ENCODE results near the gene BSCL2. TPM values are rescaled to one million over a fixed set of nuclear protein-coding genes. Genes with fewer than 3 reads are reported as not detected.
A peak's percentile ranks its signal among the peaks of the same experiment; 100 is the strongest.

The BSCL2 gene
- total and polyA plus RNA-seq, 7 donors: 18.0 to 72.3 (median 46.8) TPM

DNA sequence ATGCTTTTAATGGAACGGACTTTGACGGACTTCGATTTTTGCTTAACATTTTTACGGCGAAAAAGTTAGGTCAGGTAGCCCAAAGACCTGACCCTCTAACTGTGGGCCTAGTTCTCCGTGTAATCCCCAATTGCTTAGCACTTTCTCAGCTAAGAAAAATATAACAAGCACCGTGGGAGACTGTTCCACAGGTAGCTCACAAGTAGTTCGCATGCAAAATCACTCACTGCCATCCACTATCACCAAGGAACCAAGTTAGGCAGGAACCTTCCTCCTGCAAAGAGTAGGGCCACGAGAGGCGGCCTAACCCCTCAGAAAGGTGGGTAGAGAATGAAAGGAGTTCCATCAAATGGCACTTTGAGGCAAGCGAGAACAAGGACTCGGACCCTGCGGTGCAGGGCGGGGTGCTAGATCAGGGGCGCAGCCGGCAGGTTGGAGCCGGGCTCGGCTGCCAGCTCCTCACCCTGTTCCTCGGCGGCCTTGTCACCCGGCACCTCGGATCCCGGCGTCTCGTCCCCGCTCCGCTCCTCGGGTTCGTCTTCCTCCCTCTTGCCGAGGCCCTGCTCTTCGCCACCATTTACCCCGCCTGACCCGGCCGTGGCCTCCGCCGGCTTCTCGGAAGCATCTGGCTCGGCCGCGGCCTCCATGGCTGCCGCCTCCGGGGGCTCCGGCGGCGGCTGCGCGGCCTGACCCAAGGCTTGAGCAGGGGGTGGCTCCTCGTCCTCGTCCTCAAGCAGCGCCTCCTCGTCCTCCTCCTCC, 19.1 kb upstream of the BSCL2 start:
- Histone ChIP-seq H3K9me3 (no peaks in the 10 kb centered on the region), H3K4me3 (peak overlapping the region; percentile 84 to 98 (median 94)), H3K4me1 (peaks cover 0 to 61% (median 55%) of the 10 kb centered on the region in 4 donors), H3K27me3 (no peaks in the 10 kb centered on the region), H3K27ac (peak overlapping the region; percentile 96 to 97 (median 96)), H3K36me3 (peaks cover 23 to 30% (median 26%) of the 10 kb centered on the region in 4 donors)
- intact Hi-C loops (cut with DNase I): loop anchor here (5.0 kb wide), 3 partner anchors 46 to 106 kb away; partner anchors contain the start of genes B3GAT3, STX5, TAF6L and TEX54
- DNase-seq: peak; percentile 73
- TF ChIP-seq POLR2AphosphoS5 (IDR thresholded peaks at IDR 0.05): no peak
- TF ChIP-seq EP300 (IDR thresholded peaks at IDR 0.05): no peak
- TF ChIP-seq POLR2A (IDR thresholded peaks at IDR 0.05): no peak
- TF ChIP-seq, protein P1, sequence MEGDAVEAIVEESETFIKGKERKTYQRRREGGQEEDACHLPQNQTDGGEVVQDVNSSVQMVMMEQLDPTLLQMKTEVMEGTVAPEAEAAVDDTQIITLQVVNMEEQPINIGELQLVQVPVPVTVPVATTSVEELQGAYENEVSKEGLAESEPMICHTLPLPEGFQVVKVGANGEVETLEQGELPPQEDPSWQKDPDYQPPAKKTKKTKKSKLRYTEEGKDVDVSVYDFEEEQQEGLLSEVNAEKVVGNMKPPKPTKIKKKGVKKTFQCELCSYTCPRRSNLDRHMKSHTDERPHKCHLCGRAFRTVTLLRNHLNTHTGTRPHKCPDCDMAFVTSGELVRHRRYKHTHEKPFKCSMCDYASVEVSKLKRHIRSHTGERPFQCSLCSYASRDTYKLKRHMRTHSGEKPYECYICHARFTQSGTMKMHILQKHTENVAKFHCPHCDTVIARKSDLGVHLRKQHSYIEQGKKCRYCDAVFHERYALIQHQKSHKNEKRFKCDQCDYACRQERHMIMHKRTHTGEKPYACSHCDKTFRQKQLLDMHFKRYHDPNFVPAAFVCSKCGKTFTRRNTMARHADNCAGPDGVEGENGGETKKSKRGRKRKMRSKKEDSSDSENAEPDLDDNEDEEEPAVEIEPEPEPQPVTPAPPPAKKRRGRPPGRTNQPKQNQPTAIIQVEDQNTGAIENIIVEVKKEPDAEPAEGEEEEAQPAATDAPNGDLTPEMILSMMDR (IDR thresholded peaks at IDR 0.05): no peak
- WGBS, 2 donors: 0 to 1% methylated on average over 51 of the region's 51 CpGs

- H3K27me3 ChIP-seq: no peaks in the 10 kb centered on the region
- H3K27ac ChIP-seq: peak overlapping the region; percentile 96 to 97 (median 96)
- WGBS, 2 donors: 0 to 2% methylated on average over 7 of the region's 7 CpGs
- intact Hi-C loops (cut with DNase I): loop anchor here (5.0 kb wide), 3 partner anchors 47 to 107 kb away; partner anchors contain the start of genes B3GAT3, STX5, TAF6L and TEX54
- H3K4me1 ChIP-seq: peaks cover 0 to 54% (median 48%) of the 10 kb centered on the region in 4 donors
- DNase-seq: no peak
- peak overlapping the region; percentile 84 to 98 (median 94) for H3K4me3 ChIP-seq
- no peaks in the 10 kb centered on the region for H3K9me3 ChIP-seq
- H3K36me3 ChIP-seq: peaks cover 29 to 37% (median 33%) of the 10 kb centered on the region in 4 donors
- TF ChIP-seq EP300 (IDR thresholded peaks at IDR 0.05) (no peak), POLR2AphosphoS5 (IDR thresholded peaks at IDR 0.05) (no peak), POLR2A (IDR thresholded peaks at IDR 0.05) (no peak)
- TF ChIP-seq, protein P1 (IDR thresholded peaks at IDR 0.05): no peak
Measured at GRCh38 chr11:62725646-62726045, 18.4 kb upstream of the BSCL2 start.

DNA sequence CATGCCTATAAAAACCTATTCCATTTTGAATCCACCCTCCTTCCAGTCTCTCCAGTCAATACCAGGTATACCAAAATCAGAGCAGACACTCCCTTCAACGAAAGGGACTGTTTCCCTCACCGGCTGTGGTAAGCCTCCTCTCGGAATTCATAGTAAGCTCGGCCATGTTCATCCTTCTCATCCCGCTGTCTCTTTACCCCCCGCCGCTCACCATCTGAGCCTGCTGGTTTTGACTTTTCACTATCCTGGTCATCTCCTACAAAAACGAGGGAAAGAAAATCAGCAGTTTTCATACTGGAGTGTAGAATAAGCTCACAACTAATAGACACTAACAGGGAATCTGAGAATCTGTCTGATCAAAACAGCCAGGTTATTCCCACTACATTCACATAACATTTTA, 16.9 kb upstream of the BSCL2 start:
- no peaks in the 10 kb centered on the region for H3K9me3 ChIP-seq
- peak overlapping the region in 2 of 4 donors; percentile 97 to 98 for H3K4me3 ChIP-seq
- intact Hi-C loops (cut with DNase I): no loop called here
- H3K4me1 ChIP-seq: peaks cover 0 to 39% (median 33%) of the 10 kb centered on the region in 4 donors
- peak overlapping the region in 3 of 4 donors; percentile 96 to 97 (median 97) for H3K27ac ChIP-seq
- H3K27me3 ChIP-seq: no peaks in the 10 kb centered on the region
- no peak for TF ChIP-seq POLR2AphosphoS5 (IDR thresholded peaks at IDR 0.05)
- TF ChIP-seq, protein P1 (IDR thresholded peaks at IDR 0.05): no peak
- TF ChIP-seq POLR2A (IDR thresholded peaks at IDR 0.05): no peak
- no peak for TF ChIP-seq EP300 (IDR thresholded peaks at IDR 0.05)
- DNase-seq: peak; percentile 22
- WGBS, 2 donors: 39 to 64% methylated on average over 8 of the region's 8 CpGs
- H3K36me3 ChIP-seq: peaks cover 40 to 52% (median 47%) of the 10 kb centered on the region in 4 donors

DNA sequence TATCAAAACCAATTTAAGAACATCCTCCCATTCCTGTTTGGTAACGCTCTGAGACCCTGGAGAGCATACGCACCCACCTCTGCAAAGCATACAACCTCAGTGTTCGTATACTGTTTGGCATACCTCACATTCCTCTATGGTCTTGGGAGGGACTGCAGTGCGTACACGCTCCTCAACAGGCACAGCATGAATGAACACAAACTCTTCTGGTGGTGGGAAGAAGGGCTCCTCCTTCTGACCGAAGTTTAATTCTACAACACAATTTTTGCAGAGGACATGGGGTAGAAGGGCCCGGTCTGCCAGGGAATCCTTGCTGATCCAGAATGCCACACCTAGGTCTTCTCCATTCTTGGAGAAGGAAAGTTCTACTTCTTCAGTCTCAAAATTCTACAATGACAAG, 14.8 kb upstream of the BSCL2 start:
- Histone ChIP-seq H3K27me3 (no peaks in the 10 kb centered on the region), H3K9me3 (no peaks in the 10 kb centered on the region), H3K4me3 (no peak overlapping the region), H3K27ac (no peak overlapping the region), H3K4me1 (peaks cover 0 to 38% (median 31%) of the 10 kb centered on the region in 4 donors), H3K36me3 (peaks cover 59 to 73% (median 67%) of the 10 kb centered on the region in 4 donors)
- WGBS, 2 donors: 75 to 83% methylated on average over 7 of the region's 7 CpGs
- DNase-seq: peak; percentile 20
- TF ChIP-seq, protein P1 (IDR thresholded peaks at IDR 0.05): no peak
- no peak for TF ChIP-seq POLR2A (IDR thresholded peaks at IDR 0.05)
- TF ChIP-seq EP300 (IDR thresholded peaks at IDR 0.05): no peak
- TF ChIP-seq POLR2AphosphoS5 (IDR thresholded peaks at IDR 0.05): no peak
- intact Hi-C loops (cut with DNase I): no loop called here

All from sigmoid colon (tissue), 7 donors.